HepG2 (cell line): ENCODE results near the gene PTS.

ENCODE experiments used
- GATAD2A ChIP-seq: IDR thresholded peaks from 2 replicates; pipeline ENCODE4 v1.6.1; 2016
- MTA1 ChIP-seq: sonication (generic); formaldehyde crosslinking; IDR thresholded peaks from 2 replicates; pipeline ENCODE4 v1.4.0; 2020; ENCODE audit warnings: missing genetic modification reagents, mild to moderate bottlenecking, borderline replicate concordance
- PAF1 ChIP-seq: IDR thresholded peaks from 2 replicates; pipeline ENCODE4 v1.6.1; 2016; ENCODE audit warnings: missing genetic modification reagents, missing compliant biosample characterization
- TF ChIP-seq, protein P1 (sequence below): sonication (generic); formaldehyde crosslinking; IDR thresholded peaks from 2 replicates; pipeline ENCODE4 v1.4.0; 2020; ENCODE audit warnings: mild to moderate bottlenecking, missing genetic modification reagents
- TF ChIP-seq, protein P2 (sequence below): sonication (generic); formaldehyde crosslinking; IDR thresholded peaks from 2 replicates; pipeline ENCODE4 v1.4.0; 2020; ENCODE audit warnings: missing genetic modification reagents
- TF ChIP-seq, protein P3 (sequence below): sonication (generic); formaldehyde crosslinking; IDR thresholded peaks from 2 replicates; pipeline ENCODE4 v1.5.0; 2020; ENCODE audit warnings: mild to moderate bottlenecking, missing genetic modification reagents, moderate library complexity
- TF ChIP-seq, protein P4 (sequence below): sonication (generic); formaldehyde crosslinking; IDR thresholded peaks from 2 replicates; pipeline ENCODE4 v1.4.0; 2020; ENCODE audit warnings: missing genetic modification reagents, borderline replicate concordance

DNA sequence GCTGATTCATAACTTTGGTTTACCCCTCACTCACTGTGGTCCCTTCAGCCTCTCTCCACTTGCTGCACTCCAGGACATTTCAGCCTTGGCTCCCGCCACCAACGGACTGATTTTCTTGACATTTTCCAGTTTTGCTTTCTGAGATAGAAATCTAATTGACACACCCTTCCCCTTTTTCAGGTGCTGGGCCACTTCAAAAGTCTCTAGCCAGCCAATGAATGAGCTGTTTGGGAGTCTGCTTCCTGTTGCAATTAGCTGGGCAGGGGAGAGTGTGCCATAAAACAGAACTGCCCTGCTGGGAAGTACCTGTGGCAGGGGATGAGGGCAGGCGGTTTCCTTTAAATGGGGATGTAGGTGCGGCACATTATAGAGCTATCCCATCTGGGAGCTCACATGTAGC is 55.5 kb downstream of the PTS start:
- TF ChIP-seq, protein P1, sequence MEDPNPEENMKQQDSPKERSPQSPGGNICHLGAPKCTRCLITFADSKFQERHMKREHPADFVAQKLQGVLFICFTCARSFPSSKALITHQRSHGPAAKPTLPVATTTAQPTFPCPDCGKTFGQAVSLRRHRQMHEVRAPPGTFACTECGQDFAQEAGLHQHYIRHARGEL (CRISPR knock-in tag), result no peak
- TF ChIP-seq GATAD2A (CRISPR knock-in tag), result no peak
- TF ChIP-seq, protein P2, sequence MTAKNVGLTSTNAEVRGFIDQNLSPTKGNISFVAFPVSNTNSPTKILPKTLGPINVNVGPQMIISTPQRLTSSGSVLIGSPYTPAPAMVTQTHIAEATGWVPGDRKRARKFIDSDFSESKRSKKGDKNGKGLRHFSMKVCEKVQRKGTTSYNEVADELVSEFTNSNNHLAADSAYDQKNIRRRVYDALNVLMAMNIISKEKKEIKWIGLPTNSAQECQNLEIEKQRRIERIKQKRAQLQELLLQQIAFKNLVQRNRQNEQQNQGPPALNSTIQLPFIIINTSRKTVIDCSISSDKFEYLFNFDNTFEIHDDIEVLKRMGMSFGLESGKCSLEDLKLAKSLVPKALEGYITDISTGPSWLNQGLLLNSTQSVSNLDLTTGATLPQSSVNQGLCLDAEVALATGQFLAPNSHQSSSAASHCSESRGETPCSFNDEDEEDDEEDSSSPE, result no peak
- TF ChIP-seq, protein P3, sequence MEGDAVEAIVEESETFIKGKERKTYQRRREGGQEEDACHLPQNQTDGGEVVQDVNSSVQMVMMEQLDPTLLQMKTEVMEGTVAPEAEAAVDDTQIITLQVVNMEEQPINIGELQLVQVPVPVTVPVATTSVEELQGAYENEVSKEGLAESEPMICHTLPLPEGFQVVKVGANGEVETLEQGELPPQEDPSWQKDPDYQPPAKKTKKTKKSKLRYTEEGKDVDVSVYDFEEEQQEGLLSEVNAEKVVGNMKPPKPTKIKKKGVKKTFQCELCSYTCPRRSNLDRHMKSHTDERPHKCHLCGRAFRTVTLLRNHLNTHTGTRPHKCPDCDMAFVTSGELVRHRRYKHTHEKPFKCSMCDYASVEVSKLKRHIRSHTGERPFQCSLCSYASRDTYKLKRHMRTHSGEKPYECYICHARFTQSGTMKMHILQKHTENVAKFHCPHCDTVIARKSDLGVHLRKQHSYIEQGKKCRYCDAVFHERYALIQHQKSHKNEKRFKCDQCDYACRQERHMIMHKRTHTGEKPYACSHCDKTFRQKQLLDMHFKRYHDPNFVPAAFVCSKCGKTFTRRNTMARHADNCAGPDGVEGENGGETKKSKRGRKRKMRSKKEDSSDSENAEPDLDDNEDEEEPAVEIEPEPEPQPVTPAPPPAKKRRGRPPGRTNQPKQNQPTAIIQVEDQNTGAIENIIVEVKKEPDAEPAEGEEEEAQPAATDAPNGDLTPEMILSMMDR, result no peak
- no peak for TF ChIP-seq PAF1
- no peak for TF ChIP-seq MTA1 (CRISPR knock-in tag)
- TF ChIP-seq, protein P4, sequence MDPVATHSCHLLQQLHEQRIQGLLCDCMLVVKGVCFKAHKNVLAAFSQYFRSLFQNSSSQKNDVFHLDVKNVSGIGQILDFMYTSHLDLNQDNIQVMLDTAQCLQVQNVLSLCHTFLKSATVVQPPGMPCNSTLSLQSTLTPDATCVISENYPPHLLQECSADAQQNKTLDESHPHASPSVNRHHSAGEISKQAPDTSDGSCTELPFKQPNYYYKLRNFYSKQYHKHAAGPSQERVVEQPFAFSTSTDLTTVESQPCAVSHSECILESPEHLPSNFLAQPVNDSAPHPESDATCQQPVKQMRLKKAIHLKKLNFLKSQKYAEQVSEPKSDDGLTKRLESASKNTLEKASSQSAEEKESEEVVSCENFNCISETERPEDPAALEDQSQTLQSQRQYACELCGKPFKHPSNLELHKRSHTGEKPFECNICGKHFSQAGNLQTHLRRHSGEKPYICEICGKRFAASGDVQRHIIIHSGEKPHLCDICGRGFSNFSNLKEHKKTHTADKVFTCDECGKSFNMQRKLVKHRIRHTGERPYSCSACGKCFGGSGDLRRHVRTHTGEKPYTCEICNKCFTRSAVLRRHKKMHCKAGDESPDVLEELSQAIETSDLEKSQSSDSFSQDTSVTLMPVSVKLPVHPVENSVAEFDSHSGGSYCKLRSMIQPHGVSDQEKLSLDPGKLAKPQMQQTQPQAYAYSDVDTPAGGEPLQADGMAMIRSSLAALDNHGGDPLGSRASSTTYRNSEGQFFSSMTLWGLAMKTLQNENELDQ (CRISPR knock-in tag), result no peak
